ENCODE results near the gene SYT7.
"Not testable (repeated sequence)": the region's sequence is repeated elsewhere in the genome, so short reads cannot be mapped to it uniquely, and the experiment has no call there.

The SYT7 gene

DNA sequence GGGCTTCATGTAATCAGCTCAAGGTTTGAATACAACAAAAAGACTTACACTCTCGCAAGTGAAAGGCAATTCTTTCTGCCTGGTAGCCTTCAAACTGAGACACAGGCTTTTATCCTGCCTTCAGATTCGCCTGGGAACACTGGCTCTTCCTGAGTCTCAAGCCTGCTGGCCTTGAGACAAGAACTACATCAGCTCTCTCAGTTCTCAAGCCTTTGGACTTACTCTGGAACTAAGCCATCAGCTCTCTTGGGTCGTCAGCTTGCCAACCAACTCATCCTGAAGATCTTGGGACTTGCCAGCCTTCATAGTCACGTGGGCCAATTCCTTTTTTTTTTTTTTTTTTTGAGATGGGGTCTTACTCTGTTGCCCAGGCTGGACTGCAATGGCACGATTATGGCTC, 108.0 kb downstream of the SYT7 start:
- no peak for DNase-seq

DNA sequence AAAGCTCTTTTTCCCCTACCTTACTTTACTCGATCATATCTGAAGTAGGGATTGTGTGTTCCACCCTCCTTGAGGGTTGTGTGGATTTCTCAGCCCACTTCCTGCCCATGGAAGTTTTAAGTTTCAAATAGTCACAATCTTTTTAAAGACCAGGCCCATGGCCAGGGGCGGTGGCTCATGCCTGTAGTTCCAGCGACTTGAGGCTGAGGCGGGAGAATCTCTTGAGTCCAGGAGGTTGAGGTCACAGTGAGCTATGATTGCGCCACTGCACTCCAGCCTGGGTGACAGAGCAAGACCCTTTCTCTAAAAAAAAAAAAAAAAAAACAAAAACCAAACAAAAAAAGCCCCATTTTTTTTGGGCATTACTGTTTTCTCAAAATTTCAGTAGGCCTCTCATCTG, 108.6 kb downstream of the SYT7 start:
- DNase-seq: no peak

DNA sequence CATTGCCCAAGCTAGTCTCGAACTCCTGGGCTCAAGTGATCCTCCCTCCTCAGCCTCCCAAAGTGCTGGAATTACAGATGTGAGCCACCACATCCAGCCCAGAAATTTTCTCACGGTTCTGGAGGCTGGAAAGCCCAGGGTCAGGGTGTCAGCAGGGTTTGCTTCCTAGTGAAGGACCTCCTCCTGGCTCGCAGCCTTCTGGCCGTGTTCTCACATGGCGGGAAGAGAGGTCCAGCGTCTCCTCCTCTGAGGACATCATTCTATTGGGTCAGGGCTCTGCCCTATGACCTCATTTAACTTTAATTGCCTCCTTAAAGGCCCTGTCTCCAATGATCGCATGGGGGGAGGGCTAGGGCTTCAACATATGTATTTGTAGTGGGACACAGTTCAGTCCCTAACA, 112.9 kb downstream of the SYT7 start:
- DNase-seq: no peak

DNA sequence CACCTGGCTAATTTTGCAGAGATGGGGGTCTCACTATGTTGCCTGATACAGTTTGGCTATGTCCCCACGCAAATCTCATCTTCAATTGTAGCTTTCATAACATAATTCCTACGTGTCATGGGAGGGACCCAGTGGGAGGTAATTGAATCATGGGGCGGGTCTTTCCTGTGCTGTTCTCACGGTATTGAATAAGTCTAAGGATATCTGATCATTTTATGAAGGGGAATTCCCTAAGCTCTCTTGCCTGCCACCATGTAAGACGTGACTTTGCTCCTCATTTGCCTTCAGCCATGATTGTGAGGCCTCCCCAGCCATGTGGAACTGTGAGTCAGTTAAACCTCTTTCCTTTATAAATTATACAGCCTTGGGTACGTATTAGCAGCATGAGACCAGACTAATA, 113.3 kb downstream of the SYT7 start:
- not testable (repeated sequence) for DNase-seq
